Peyer's patch (tissue), 4 donors: ENCODE measurements around the gene AIG1. TPM values are rescaled to one million over a fixed set of nuclear protein-coding genes. Genes with fewer than 3 reads are reported as not detected.
"Not testable (repeated sequence)": the region's sequence is repeated elsewhere in the genome, so short reads cannot be mapped to it uniquely, and the experiment has no call there.

Experiments used
- DNase-seq, 3 donors: peaks; one replicate each; pipeline ENCODE4 v3.0.0-alpha.2; 2017 to 2019
- H3K27ac ChIP-seq, 4 donors: fragments of 200-600 bp; sonication (generic); one replicate each; pipeline ENCODE4 v1.5.1; 2016 to 2019
- H3K27me3 ChIP-seq, 2 donors: fragments of 200-600 bp; sonication (generic); one replicate each; pipeline ENCODE4 v1.5.1; 2019
- H3K36me3 ChIP-seq, 3 donors: fragments of 200-600 bp; sonication (generic); one replicate each; pipeline ENCODE4 v1.5.1; 2016 to 2019
- H3K4me1 ChIP-seq, 4 donors: fragments of 200-600 bp; sonication (generic); one replicate each; pipeline ENCODE4 v1.5.1; 2016 to 2019
- H3K4me3 ChIP-seq, 4 donors: fragments of 200-600 bp; sonication (generic); 1 replicate in 3 of 4; 2 replicates in 1 of 4; pipeline ENCODE4 v1.5.1; 2016 to 2019; ENCODE audit warnings: mild to moderate bottlenecking in 1 of 4
- H3K9me3 ChIP-seq, 4 donors: fragments of 200-600 bp; sonication (generic); one replicate each; pipeline ENCODE4 v1.5.1; 2016 to 2019; ENCODE audit warnings: mild to moderate bottlenecking in 1 of 4
- POLR2A ChIP-seq, 2 donors: fragments of 450-650 bp; IDR thresholded peaks; one replicate each; pipeline ENCODE4 v1.5.1; 2017; ENCODE audit warnings: antibody characterized with exemption in 2 of 2, mild to moderate bottlenecking in 2 of 2, moderate library complexity in 2 of 2
- total RNA-seq, 4 donors: library from RNA; depleted of rRNA; stranded (reverse); fragments of >200 nt; gene quantifications; one replicate each; pipeline ENCODE4 v1.1.0, GENCODE V29; 2016
- TF ChIP-seq, protein P1 (sequence below), 6 experiments: fragments of 450-650 bp in 4 of 6; fragments of 200-600 bp in 2 of 6; sonication (generic) in 1 of 6; IDR thresholded peaks; one replicate each; pipeline ENCODE4 v1.5.1; 2017 to 2019; ENCODE audit warnings: antibody characterized with exemption in 6 of 6, mild to moderate bottlenecking in 3 of 6, moderate library complexity in 1 of 6

Gene AIG1
- total RNA-seq, 4 donors from 2014 or later = 9.1 to 133 (median 84.9) TPM

- no peak for DNase-seq
- TF ChIP-seq POLR2A (IDR thresholded peaks at IDR 0.05) = no peak
- TF ChIP-seq, protein P1, sequence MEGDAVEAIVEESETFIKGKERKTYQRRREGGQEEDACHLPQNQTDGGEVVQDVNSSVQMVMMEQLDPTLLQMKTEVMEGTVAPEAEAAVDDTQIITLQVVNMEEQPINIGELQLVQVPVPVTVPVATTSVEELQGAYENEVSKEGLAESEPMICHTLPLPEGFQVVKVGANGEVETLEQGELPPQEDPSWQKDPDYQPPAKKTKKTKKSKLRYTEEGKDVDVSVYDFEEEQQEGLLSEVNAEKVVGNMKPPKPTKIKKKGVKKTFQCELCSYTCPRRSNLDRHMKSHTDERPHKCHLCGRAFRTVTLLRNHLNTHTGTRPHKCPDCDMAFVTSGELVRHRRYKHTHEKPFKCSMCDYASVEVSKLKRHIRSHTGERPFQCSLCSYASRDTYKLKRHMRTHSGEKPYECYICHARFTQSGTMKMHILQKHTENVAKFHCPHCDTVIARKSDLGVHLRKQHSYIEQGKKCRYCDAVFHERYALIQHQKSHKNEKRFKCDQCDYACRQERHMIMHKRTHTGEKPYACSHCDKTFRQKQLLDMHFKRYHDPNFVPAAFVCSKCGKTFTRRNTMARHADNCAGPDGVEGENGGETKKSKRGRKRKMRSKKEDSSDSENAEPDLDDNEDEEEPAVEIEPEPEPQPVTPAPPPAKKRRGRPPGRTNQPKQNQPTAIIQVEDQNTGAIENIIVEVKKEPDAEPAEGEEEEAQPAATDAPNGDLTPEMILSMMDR (IDR thresholded peaks at IDR 0.05) = no peak
- Histone ChIP-seq H3K36me3 (peaks cover 0 to 7% (median 0%) of the 10 kb centered on the region in 3 donors), H3K27me3 (no peaks in the 10 kb centered on the region), H3K27ac (no peak overlapping the region), H3K9me3 (no peaks in the 10 kb centered on the region), H3K4me3 (no peak overlapping the region), H3K4me1 (no peaks in the 10 kb centered on the region)
Observed at GRCh38 chr6:143167224-143167623, 106.5 kb downstream of the AIG1 start.

GRCh38 chr6:143168396-143168816 lies 107.7 kb downstream of the AIG1 start:
- DNase-seq = not testable (repeated sequence)

DNA sequence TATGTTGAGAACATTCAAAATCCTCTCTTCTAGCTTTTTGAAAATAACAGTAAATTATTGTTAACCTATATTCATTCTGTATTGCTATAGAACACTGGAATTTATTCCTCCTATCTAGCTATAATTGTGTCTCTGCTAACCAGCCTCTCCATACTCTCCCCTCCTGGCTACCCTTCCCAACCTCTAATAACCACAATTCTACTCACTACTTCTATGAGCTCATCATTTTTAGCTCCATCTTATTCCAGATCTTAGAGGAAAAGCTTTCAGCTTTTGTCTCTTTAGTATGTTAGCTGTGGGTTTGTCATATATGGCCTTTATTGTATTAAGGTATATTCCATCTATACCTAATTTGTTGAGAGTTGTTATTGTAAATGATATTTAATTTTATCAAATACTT lies 108.8 kb downstream of the AIG1 start:
- Histone ChIP-seq H3K27me3 (no peaks in the 10 kb centered on the region), H3K36me3 (peaks cover 0 to 7% (median 0%) of the 10 kb centered on the region in 3 donors), H3K9me3 (no peaks in the 10 kb centered on the region), H3K4me1 (no peaks in the 10 kb centered on the region), H3K27ac (no peak overlapping the region), H3K4me3 (no peak overlapping the region)
- DNase-seq = no peak
- TF ChIP-seq, protein P1 (IDR thresholded peaks at IDR 0.05) = no peak
- no peak for TF ChIP-seq POLR2A (IDR thresholded peaks at IDR 0.05)

More at GRCh38 chr6:143168396-143168816, 107.7 kb downstream of the AIG1 start:
- not testable (repeated sequence) for H3K27me3 ChIP-seq, H3K27ac ChIP-seq, H3K4me3 ChIP-seq, H3K4me1 ChIP-seq, H3K36me3 ChIP-seq, H3K9me3 ChIP-seq

GRCh38 chr6:143174516-143174915 lies 113.8 kb downstream of the AIG1 start:
- no peak for DNase-seq
- no peak for TF ChIP-seq POLR2A (IDR thresholded peaks at IDR 0.05)
- TF ChIP-seq, protein P1 (IDR thresholded peaks at IDR 0.05) = no peak
- no peak overlapping the region for H3K4me3 ChIP-seq

GRCh38 chr6:143174951-143175350 lies 114.3 kb downstream of the AIG1 start:
- Histone ChIP-seq H3K4me3 (no peak overlapping the region), H3K9me3 (peaks cover 0 to 6% (median 0%) of the 10 kb centered on the region in 4 donors), H3K27ac (no peak overlapping the region), H3K36me3 (peaks cover 0 to 13% (median 0%) of the 10 kb centered on the region in 3 donors), H3K27me3 (no peaks in the 10 kb centered on the region), H3K4me1 (no peaks in the 10 kb centered on the region)
- no peak for TF ChIP-seq POLR2A (IDR thresholded peaks at IDR 0.05)
- TF ChIP-seq, protein P1 (IDR thresholded peaks at IDR 0.05) = no peak
- DNase-seq = no peak

More at GRCh38 chr6:143174516-143174915, 113.8 kb downstream of the AIG1 start:
- Histone ChIP-seq H3K27me3 (no peaks in the 10 kb centered on the region), H3K27ac (no peak overlapping the region), H3K4me1 (no peaks in the 10 kb centered on the region), H3K36me3 (peaks cover 0 to 13% (median 0%) of the 10 kb centered on the region in 3 donors), H3K9me3 (peaks cover 0 to 6% (median 0%) of the 10 kb centered on the region in 4 donors)

DNA sequence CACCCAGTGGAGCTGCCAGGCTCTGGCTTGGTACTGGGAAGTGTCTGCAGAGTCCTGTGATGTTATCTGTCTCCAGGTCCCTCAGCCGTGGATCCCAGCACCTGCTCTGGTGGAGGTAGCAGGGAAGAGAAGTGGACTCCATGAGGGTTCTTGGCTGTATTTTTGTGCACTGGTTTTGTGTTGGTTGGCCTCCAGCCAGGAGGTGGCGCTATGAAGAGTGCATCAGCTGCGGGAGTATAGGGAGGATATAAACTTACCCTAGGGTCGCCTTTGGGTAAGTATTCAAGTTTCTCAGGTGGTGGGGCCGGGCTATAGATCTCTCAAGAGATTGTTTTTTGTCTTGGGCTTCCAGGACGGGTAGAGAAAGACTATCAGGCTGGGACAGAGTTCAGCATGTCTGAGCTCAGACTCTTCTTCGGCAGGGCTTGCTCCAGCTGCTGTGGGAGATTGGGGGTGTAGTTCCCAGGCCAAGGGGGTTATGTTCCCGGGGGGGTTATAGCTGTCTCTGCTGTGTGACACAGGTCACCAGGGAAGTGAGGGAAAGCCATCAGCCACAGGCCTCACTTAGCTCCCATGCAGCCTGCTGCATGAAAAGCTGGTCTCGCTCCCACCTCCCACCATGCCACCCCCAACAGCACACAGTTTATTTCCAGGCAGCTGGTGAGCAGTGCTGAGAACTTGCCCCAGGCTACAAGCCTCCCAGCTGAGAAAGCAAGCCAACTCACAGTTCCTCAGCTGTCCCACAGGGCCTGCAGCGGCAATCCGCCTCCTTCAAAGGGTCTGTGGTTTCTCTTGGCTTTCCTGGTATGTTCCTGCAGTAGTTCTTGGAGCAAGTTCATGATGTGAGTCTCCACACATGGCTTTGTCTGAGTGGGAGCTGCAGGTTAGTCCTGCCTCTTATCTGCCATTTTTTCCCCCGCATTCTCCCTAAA lies 115.7 kb downstream of the AIG1 start:
- H3K36me3 ChIP-seq = peaks cover 0 to 13% (median 0%) of the 10 kb centered on the region in 3 donors
- DNase-seq = no peak
- TF ChIP-seq, protein P1 (IDR thresholded peaks at IDR 0.05) = no peak
- no peak for TF ChIP-seq POLR2A (IDR thresholded peaks at IDR 0.05)

More for the DNA sequence above, 115.7 kb downstream of the AIG1 start:
- no peaks in the 10 kb centered on the region for H3K27me3 ChIP-seq
- no peak overlapping the region for H3K27ac ChIP-seq
- no peaks in the 10 kb centered on the region for H3K4me1 ChIP-seq
- H3K4me3 ChIP-seq = no peak overlapping the region
- peaks cover 0 to 6% (median 0%) of the 10 kb centered on the region in 4 donors for H3K9me3 ChIP-seq
